ENCODE data around the gene HDAC4. TPM values are rescaled to one million over a fixed set of nuclear protein-coding genes. Genes with fewer than 3 reads are reported as not detected.
A peak's percentile ranks its signal among the peaks of the same experiment; 100 is the strongest.

The HDAC4 gene
- total and polyA plus RNA-seq, 2 of the 8 experiments (the other 6 are each of a cell fraction or from before 2014, with no cell fraction given) = 15.4 to 31.5 TPM

GRCh38 chr2:239181074-239181902, 219.5 kb downstream of the HDAC4 start:
- H3K14ac ChIP-seq (ENCODE audit: insufficient read length) = no peak overlapping the region
- H2BK12ac ChIP-seq (ENCODE audit: low read depth, low read length) = no peak overlapping the region
- no peak for FAIRE-seq
- no peak overlapping the region for H3K18ac ChIP-seq (ENCODE audit: extremely low read depth, low read length)
- H4K20me1 ChIP-seq (replicated peaks in 1 of 2; ENCODE audit: control insufficient read depth in 1 of 2, insufficient read depth in 2 of 2, low read length in 2 of 2) = no peaks in the 10 kb centered on the region
- H3K27me3 ChIP-seq (replicated peaks in 1 of 4; ENCODE audit: control insufficient read depth in 3 of 4, extremely low read depth in 1 of 4, insufficient read depth in 3 of 4, low read length in 3 of 4) = no peaks in the 10 kb centered on the region
- no peak overlapping the region for H3K9ac ChIP-seq (replicated peaks in 1 of 4; ENCODE audit: extremely low read depth in 1 of 4, low read depth in 3 of 4, low read length in 3 of 4)
- H3K23me2 ChIP-seq (ENCODE audit: low read depth, low read length) = no peaks in the 10 kb centered on the region
- no peaks in the 10 kb centered on the region; a peak in 1 of 7 replicates for H3K4me1 ChIP-seq (replicated peaks in 1 of 4; ENCODE audit: control insufficient read depth in 3 of 4, insufficient read depth in 4 of 4, low read length in 3 of 4)
- H4K5ac ChIP-seq (ENCODE audit: insufficient read length, low read depth, low read length) = no peak overlapping the region
- TF ChIP-seq YY1 (IDR thresholded peaks at IDR 0.05; ENCODE audit: low read depth, low read length) (no peak), EGR1 (IDR thresholded peaks at IDR 0.05; ENCODE audit: borderline replicate concordance, low read depth, low read length) (no peak), SIRT6 (IDR thresholded peaks at IDR 0.05; ENCODE audit: low read length) (no peak), SP4 (IDR thresholded peaks at IDR 0.05; ENCODE audit: low read length) (no peak), NRF1 (IDR thresholded peaks at IDR 0.05; ENCODE audit: low read depth, low read length) (no peak)
- peaks cover 7 to 13% of the 10 kb centered on the region in 2 experiments; a peak in 2 of 4 replicates for H3K9me3 ChIP-seq (ENCODE audit: insufficient read depth in 2 of 2, low read depth in 1 of 2, low read length in 1 of 2)
- H3K79me2 ChIP-seq (ENCODE audit: control insufficient read depth in 1 of 2, insufficient read depth in 2 of 2, low read length in 2 of 2) = no peaks in the 10 kb centered on the region
- H3K4me3 ChIP-seq (ENCODE audit: extremely low read depth in 1 of 4, insufficient read depth in 2 of 4, low read depth in 3 of 4, low read length in 4 of 4) = no peak overlapping the region
- no peak overlapping the region for H3K56ac ChIP-seq (replicated peaks; ENCODE audit: insufficient read length, low read depth, low read length)
- WGBS, 2 experiments (ENCODE audit: extremely low coverage in 1 of 2, insufficient coverage in 1 of 2, insufficient read length in 1 of 2, insufficient replicate concordance in 2 of 2, low coverage in 1 of 2, low lambda C conversion rate in 2 of 2, missing lambda C conversion rate in 1 of 2) = 92% methylated on average over 20 of the region's 21 CpGs; no CpG with 5 or more reads in 1 of the 2 experiments
- H3K4me2 ChIP-seq (ENCODE audit: insufficient read depth in 1 of 2, low read depth in 2 of 2, low read length in 2 of 2) = no peak overlapping the region
- CTCF ChIA-PET (ENCODE audit: partially characterized antibody) = interaction anchor here (1.0 to 3.5 kb wide), 7 partner anchors 10 to 797 kb away, joined by 3 to 18 read pairs (median 4); no protein-coding TSS in a partner anchor
- POLR2A ChIA-PET (ENCODE audit: partially characterized antibody) = no interaction called here
- no peak overlapping the region for H2BK120ac ChIP-seq (replicated peaks; ENCODE audit: low read depth, low read length)
- no peak overlapping the region for H2BK15ac ChIP-seq (ENCODE audit: low read length)
- no peak overlapping the region for H2AFZ ChIP-seq (ENCODE audit: low read length)
- no peak overlapping the region for H2BK20ac ChIP-seq (ENCODE audit: low read length)
- no peak overlapping the region for H3K23ac ChIP-seq (ENCODE audit: insufficient read length)
- peaks cover 0 to 6% (median 0%) of the 10 kb centered on the region in 4 experiments; a peak in 2 of 8 replicates for H3K36me3 ChIP-seq (ENCODE audit: control insufficient read depth in 2 of 4, insufficient read depth in 4 of 4, low read length in 3 of 4)
- no peak overlapping the region for H3K27ac ChIP-seq (ENCODE audit: low read depth, low read length)
- H2AK5ac ChIP-seq (ENCODE audit: low read depth, low read length) = no peak overlapping the region
- no peak overlapping the region for H3K4ac ChIP-seq (replicated peaks; ENCODE audit: insufficient read length, low read depth, low read length)
- no peak overlapping the region for H4K91ac ChIP-seq (replicated peaks; ENCODE audit: insufficient read length, low read length)
- no peaks in the 10 kb centered on the region; the same call in 1 of the 2 replicates for H3K79me1 ChIP-seq (ENCODE audit: low read depth, low read length)
- no peak for DNase-seq (ENCODE audit: low read depth in 1 of 2, low spot score in 2 of 2)
- H2BK5ac ChIP-seq (ENCODE audit: low read depth, low read length) = 0 out of 2 replicates have a peak overlapping the region, but pooled peaks have one; percentile 35
- H4K8ac ChIP-seq (ENCODE audit: extremely low read depth, insufficient read depth, low read length) = no peak overlapping the region

Measured in H1 (cell line).